Loucy (cell line): ENCODE results near the gene SSNA1.
A peak's percentile ranks its signal among the peaks of the same experiment; 100 is the strongest.

Source experiments
- H2AFZ ChIP-seq: fragments of 200-600 bp; sonication (generic); 2 replicates; pipeline ENCODE4 v1.6.0; 2016; ENCODE audit warnings: antibody characterized with exemption, mild to moderate bottlenecking, low read length, moderate library complexity
- H3F3A ChIP-seq: fragments of 200-600 bp; 2 replicates; pipeline ENCODE4 v1.6.0; 2016; ENCODE audit warnings: antibody characterized with exemption, low read depth, mild to moderate bottlenecking
- H3K27me3 ChIP-seq: fragments of 200-600 bp; sonication (generic); 2 replicates; pipeline ENCODE4 v1.6.1; 2014; ENCODE audit warnings: low read length, mild to moderate bottlenecking; ENCODE audit not compliant: insufficient read depth, poor library complexity, severe bottlenecking
- H3K36me3 ChIP-seq: fragments of 200-600 bp; sonication (generic); 2 replicates; pipeline ENCODE4 v1.6.1; 2016; ENCODE audit warnings: low read length; ENCODE audit not compliant: insufficient read depth
- H3K4me1 ChIP-seq: fragments of 200-600 bp; sonication (generic); 2 replicates; pipeline ENCODE4 v1.5.1; 2014; ENCODE audit warnings: low read length, mild to moderate bottlenecking; ENCODE audit not compliant: insufficient read depth, poor library complexity, severe bottlenecking
- H3K4me2 ChIP-seq: fragments of 200-600 bp; sonication (generic); 2 replicates; pipeline ENCODE4 v1.6.0; 2014; ENCODE audit warnings: antibody characterized with exemption, low read length, low read depth, mild to moderate bottlenecking; ENCODE audit not compliant: poor library complexity, severe bottlenecking
- H3K4me3 ChIP-seq: fragments of 200-600 bp; sonication (generic); 2 replicates; pipeline ENCODE4 v1.5.1; 2014; ENCODE audit warnings: low read length, mild to moderate bottlenecking, mixed read lengths; ENCODE audit not compliant: poor library complexity, severe bottlenecking
- H3K79me2 ChIP-seq: fragments of 200-600 bp; sonication (generic); 2 replicates; pipeline ENCODE4 v1.6.1; 2014; ENCODE audit warnings: low read length; ENCODE audit not compliant: insufficient read depth
- H3K9ac ChIP-seq: fragments of 200-600 bp; sonication (generic); 2 replicates; pipeline ENCODE4 v1.6.0; 2014; ENCODE audit warnings: mild to moderate bottlenecking, low read depth, low read length, moderate library complexity; ENCODE audit not compliant: poor library complexity, severe bottlenecking
- H3K9me2 ChIP-seq: fragments of 200-600 bp; sonication (generic); replicated peaks from 2 replicates; pipeline ENCODE4 v1.6.1; 2016; ENCODE audit warnings: low read depth, low read length, mixed read lengths
- H3K9me3 ChIP-seq: fragments of 200-600 bp; sonication (generic); 2 replicates; pipeline ENCODE4 v1.6.1; 2014; ENCODE audit warnings: mild to moderate bottlenecking, antibody characterized with exemption, low read length, low read depth; ENCODE audit not compliant: insufficient read depth
- H4K20me1 ChIP-seq: fragments of 200-600 bp; sonication (generic); 2 replicates; pipeline ENCODE4 v1.6.0; 2014; ENCODE audit warnings: antibody characterized with exemption, low read length, mild to moderate bottlenecking; ENCODE audit not compliant: insufficient read depth, poor library complexity, severe bottlenecking
- EZH2phosphoT487 ChIP-seq: fragments of 200-600 bp; IDR thresholded peaks from 2 replicates; pipeline ENCODE4 v1.6.1; 2018; ENCODE audit warnings: antibody characterized with exemption, mild to moderate bottlenecking, moderate library complexity, borderline replicate concordance
- TF ChIP-seq, protein P1 (sequence below): fragments of 200-600 bp; sonication (generic); conservative IDR thresholded peaks from 2 replicates; pipeline ENCODE4 v1.5.1; 2014; ENCODE audit warnings: mild to moderate bottlenecking, antibody characterized with exemption, low read length

SSNA1 gene

DNA sequence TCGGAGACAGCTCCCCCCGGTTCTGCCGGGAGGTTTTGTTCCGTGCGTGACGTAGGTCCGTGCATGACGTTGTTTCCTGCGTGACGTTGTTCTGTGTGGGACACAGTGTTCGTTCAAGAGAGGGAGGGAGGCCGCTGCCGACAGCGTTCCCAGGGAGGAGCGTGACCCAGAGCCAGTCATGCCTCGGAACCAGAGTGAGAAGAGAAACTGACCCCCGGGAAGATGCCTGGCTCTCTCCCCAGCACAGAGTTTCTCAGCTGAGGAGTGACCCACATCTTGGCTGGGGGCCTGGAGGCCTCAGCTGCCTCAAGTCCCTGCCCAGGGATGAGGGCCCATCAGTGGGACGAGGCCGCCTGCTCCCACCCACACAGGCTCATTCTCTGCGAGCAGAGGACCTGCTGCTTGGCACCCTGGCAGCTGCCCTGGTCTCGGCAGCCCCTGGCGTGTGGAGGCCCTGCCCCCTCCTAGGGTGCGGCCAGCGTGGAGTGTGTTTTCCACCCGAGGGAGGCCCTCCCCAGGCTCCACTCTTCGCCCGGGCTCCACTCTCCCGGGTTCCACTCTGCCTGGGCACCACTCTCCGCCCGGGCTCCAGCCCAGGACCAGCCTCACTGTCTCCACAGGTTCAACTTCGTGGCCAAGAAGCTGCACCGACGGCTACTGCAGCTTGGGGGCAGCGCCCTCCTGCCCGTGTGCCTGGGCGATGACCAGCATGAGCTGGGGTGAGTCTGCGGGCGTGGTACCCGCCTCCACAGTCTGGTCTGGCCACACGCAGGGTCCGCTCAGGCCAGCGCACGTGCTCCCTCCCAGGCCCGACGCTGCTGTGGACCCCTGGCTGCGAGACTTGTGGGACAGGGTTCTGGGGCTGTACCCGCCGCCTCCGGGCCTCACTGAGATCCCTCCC is 24.9 kb downstream of the SSNA1 start:
- Histone ChIP-seq H3K79me2 (no peaks in the 10 kb centered on the region), H3K9me2 (no peaks in the 10 kb centered on the region), H3F3A (no peaks in the 10 kb centered on the region), H2AFZ (no peak overlapping the region), H3K4me1 (no peaks in the 10 kb centered on the region), H3K4me3 (no peak overlapping the region), H3K9ac (no peak overlapping the region), H3K9me3 (no peaks in the 10 kb centered on the region), H3K36me3 (no peaks in the 10 kb centered on the region), H3K4me2 (no peak overlapping the region), H4K20me1 (no peaks in the 10 kb centered on the region), H3K27me3 (no peaks in the 10 kb centered on the region)
- TF ChIP-seq, protein P1, sequence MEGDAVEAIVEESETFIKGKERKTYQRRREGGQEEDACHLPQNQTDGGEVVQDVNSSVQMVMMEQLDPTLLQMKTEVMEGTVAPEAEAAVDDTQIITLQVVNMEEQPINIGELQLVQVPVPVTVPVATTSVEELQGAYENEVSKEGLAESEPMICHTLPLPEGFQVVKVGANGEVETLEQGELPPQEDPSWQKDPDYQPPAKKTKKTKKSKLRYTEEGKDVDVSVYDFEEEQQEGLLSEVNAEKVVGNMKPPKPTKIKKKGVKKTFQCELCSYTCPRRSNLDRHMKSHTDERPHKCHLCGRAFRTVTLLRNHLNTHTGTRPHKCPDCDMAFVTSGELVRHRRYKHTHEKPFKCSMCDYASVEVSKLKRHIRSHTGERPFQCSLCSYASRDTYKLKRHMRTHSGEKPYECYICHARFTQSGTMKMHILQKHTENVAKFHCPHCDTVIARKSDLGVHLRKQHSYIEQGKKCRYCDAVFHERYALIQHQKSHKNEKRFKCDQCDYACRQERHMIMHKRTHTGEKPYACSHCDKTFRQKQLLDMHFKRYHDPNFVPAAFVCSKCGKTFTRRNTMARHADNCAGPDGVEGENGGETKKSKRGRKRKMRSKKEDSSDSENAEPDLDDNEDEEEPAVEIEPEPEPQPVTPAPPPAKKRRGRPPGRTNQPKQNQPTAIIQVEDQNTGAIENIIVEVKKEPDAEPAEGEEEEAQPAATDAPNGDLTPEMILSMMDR, result peak; percentile 25; the same call in 1 of the 2 replicates
- no peak for TF ChIP-seq EZH2phosphoT487

DNA sequence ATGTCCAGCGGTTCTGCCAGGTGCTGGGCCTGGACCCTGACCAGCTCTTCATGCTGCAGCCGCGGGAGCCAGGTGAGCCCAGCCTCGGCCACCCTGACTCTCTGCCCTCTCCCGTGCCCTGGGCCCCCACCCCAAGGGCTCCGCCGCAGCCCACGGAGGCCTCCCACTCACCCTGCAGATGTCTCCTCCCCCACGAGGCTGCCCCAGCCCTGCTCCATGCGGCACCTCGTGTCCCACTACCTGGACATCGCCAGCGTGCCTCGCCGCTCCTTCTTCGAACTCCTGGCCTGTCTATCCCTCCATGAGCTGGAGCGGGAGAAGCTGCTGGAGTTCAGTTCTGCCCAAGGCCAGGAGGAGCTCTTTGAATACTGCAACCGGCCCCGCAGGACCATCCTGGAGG is 26.1 kb downstream of the SSNA1 start:
- Histone ChIP-seq H3K27me3 (no peaks in the 10 kb centered on the region), H3K9ac (no peak overlapping the region), H3K36me3 (no peaks in the 10 kb centered on the region), H3K79me2 (no peaks in the 10 kb centered on the region), H3K9me3 (no peaks in the 10 kb centered on the region), H4K20me1 (no peaks in the 10 kb centered on the region), H3K4me2 (no peak overlapping the region), H3F3A (no peaks in the 10 kb centered on the region), H3K4me1 (no peaks in the 10 kb centered on the region), H3K9me2 (no peaks in the 10 kb centered on the region), H3K4me3 (no peak overlapping the region), H2AFZ (no peak overlapping the region)
- TF ChIP-seq, protein P1, result no peak
- TF ChIP-seq EZH2phosphoT487, result no peak

DNA sequence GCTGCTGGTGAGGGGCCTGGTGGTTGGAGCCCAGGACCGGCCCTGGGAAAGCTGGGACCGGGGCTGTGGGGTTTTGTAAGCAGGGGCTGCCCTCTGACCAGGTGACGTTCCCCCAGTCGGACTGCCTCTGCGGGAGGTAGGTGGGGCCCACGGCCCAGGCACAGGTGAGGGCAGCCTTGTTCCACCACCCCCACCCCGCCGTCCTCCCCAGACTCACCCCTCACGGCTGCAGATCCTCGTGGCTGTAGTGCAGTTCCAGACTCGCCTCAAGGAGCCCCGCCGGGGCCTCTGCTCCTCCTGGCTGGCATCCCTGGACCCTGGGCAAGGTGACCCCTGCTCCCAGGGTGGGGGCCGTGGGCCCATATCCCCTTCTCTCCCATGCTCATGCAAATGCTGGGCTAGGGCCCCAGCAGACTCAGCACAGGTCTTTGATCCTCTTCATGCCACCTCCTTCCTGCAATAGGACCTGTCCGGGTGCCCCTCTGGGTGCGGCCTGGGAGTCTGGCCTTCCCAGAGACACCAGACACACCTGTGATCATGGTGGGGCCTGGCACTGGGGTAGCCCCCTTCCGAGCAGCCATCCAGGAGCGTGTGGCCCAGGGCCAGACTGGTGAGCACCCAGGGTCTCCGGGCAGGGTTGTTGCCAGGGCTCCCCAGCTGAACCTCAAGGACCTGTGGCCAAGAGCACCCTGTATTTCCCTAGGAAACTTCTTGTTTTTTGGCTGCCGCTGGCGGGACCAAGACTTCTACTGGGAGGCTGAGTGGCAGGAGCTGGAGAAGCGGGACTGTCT is 26.9 kb downstream of the SSNA1 start:
- TF ChIP-seq, protein P1, result no peak
- no peak for TF ChIP-seq EZH2phosphoT487
- no peaks in the 10 kb centered on the region for H3K9me3 ChIP-seq
- H3K4me1 ChIP-seq, result no peaks in the 10 kb centered on the region
- H3K9ac ChIP-seq, result no peak overlapping the region
- H3K4me2 ChIP-seq, result no peak overlapping the region
- no peaks in the 10 kb centered on the region for H3K9me2 ChIP-seq
- H3K4me3 ChIP-seq, result no peak overlapping the region
- H3K79me2 ChIP-seq, result no peaks in the 10 kb centered on the region
- no peaks in the 10 kb centered on the region for H3F3A ChIP-seq
- H3K27me3 ChIP-seq, result no peaks in the 10 kb centered on the region
- no peak overlapping the region for H2AFZ ChIP-seq
- no peaks in the 10 kb centered on the region for H4K20me1 ChIP-seq
- H3K36me3 ChIP-seq, result no peaks in the 10 kb centered on the region
